Keratinocyte (primary cell): ENCODE data around the gene STAG1. TPM values are rescaled to one million over a fixed set of nuclear protein-coding genes. Genes with fewer than 3 reads are reported as not detected.

ENCODE experiments used
- DNase-seq: peaks from one replicate; pipeline ENCODE4 v3.0.0-alpha.2; 2011; ENCODE audit warnings: low read depth, missing footprints, low spot score
- FAIRE-seq: peaks from 2 replicates; lab custom pipeline; 2011; peaks lifted over from hg19 to GRCh38; lab: Jason Lieb, UNC
- H2AFZ ChIP-seq: 2 replicates; pipeline ENCODE4 v1.6.0; 2012; ENCODE audit warnings: low read length, control low read depth, inconsistent platforms; ENCODE audit not compliant: control insufficient read depth
- H3K27ac ChIP-seq: 2 replicates; pipeline ENCODE4 v1.5.1; 2011; ENCODE audit warnings: low read length; ENCODE audit not compliant: control insufficient read depth, insufficient read depth
- H3K27me3 ChIP-seq: 3 replicates; pipeline ENCODE4 v1.6.0; 2011; ENCODE audit warnings: low read length; ENCODE audit not compliant: control insufficient read depth, insufficient read depth; ENCODE audit errors: extremely low read depth
- H3K36me3 ChIP-seq, 2 experiments: 2 replicates in 1 of 2; 3 replicates in 1 of 2; pipeline ENCODE4 v1.5.1; 2011; ENCODE audit warnings: low read length in 2 of 2, mild to moderate bottlenecking in 1 of 2; ENCODE audit not compliant: control insufficient read depth in 2 of 2, insufficient read depth in 2 of 2; ENCODE audit errors: extremely low read depth in 1 of 2
- H3K4me1 ChIP-seq: 3 replicates; pipeline ENCODE4 v1.5.1; 2011; ENCODE audit warnings: low read length; ENCODE audit not compliant: control insufficient read depth, insufficient read depth; ENCODE audit errors: extremely low read depth
- H3K4me2 ChIP-seq: 3 replicates; pipeline ENCODE4 v1.6.0; 2011; ENCODE audit warnings: low read depth, low read length; ENCODE audit not compliant: control insufficient read depth, insufficient read depth; ENCODE audit errors: extremely low read depth
- H3K4me3 ChIP-seq, 3 experiments: fragments of 200-600 bp in 1 of 3; sonication (generic) in 1 of 3; 2 replicates in 2 of 3; 3 replicates in 1 of 3; pipeline ENCODE4 v1.5.1; 2011 to 2016; ENCODE audit warnings: low read length in 3 of 3, mild to moderate bottlenecking in 3 of 3, control low read depth in 2 of 3, inconsistent platforms in 1 of 3, low read depth in 1 of 3, mixed read lengths in 1 of 3, mixed run types in 1 of 3, moderate library complexity in 1 of 3; ENCODE audit not compliant: control insufficient read depth in 2 of 3, insufficient read depth in 2 of 3; ENCODE audit errors: extremely low read depth in 1 of 3
- H3K79me2 ChIP-seq: 2 replicates; pipeline ENCODE4 v1.6.0; 2012; ENCODE audit warnings: low read length; ENCODE audit not compliant: control insufficient read depth, insufficient read depth
- H3K9ac ChIP-seq: 3 replicates; pipeline ENCODE4 v1.6.0; 2011; ENCODE audit warnings: low read length; ENCODE audit not compliant: control insufficient read depth, insufficient read depth; ENCODE audit errors: extremely low read depth
- H3K9me1 ChIP-seq: 3 replicates; pipeline ENCODE4 v1.6.0; 2011; ENCODE audit warnings: low read length; ENCODE audit not compliant: control insufficient read depth, insufficient read depth; ENCODE audit errors: extremely low read depth
- H3K9me3 ChIP-seq: 2 replicates; pipeline ENCODE4 v1.5.1; 2012; ENCODE audit warnings: low read depth, low read length; ENCODE audit not compliant: control insufficient read depth
- H4K20me1 ChIP-seq: 3 replicates; pipeline ENCODE4 v1.6.0; 2011; ENCODE audit warnings: low read length; ENCODE audit not compliant: control insufficient read depth, insufficient read depth; ENCODE audit errors: extremely low read depth
- CTCF ChIP-seq, 3 experiments: IDR thresholded peaks in 1 of 3; conservative IDR thresholded peaks in 1 of 3; optimal IDR thresholded peaks in 1 of 3; 2 replicates in 2 of 3; 3 replicates in 1 of 3; pipeline versions ENCODE3 to v1.5.1; 2011; ENCODE audit warnings: low read length in 3 of 3, mild to moderate bottlenecking in 3 of 3, moderate library complexity in 2 of 3, control low read depth in 1 of 3, inconsistent platforms in 1 of 3; ENCODE audit not compliant: insufficient read depth in 2 of 3; ENCODE audit errors: extremely low read depth in 1 of 3
- EZH2 ChIP-seq: IDR thresholded peaks from one replicate; pipeline ENCODE4 v1.6.1; 2012; ENCODE audit warnings: inconsistent platforms, mild to moderate bottlenecking, low read length, moderate library complexity
- dilution Hi-C: fragments of 300-500 bp; cut with MboI; formaldehyde crosslinking; loops from one replicate; pipeline ENCODE4 v1.7.0; 2020; ENCODE audit warnings: low sequenced_read_pairs; ENCODE audit not compliant: extremely low pct_ligation_motif_present
- polyA plus RNA-seq, 5 experiments: library from polyadenylated mRNA; depleted of rRNA in 3 of 5; stranded (reverse) in 3 of 5; stranded (forward) in 1 of 5; unstranded in 1 of 5; fragments of >200 nt; gene quantifications; 1 replicate in 1 of 5; 2 replicates in 3 of 5; 3 replicates in 1 of 5; pipeline versions ENCODE4 v1.2.1 to v1.2.3, GENCODE V29; 2011 to 2012; ENCODE audit warnings: missing spikeins in 2 of 5, low read depth in 1 of 5, low replicate concordance in 1 of 5

The STAG1 gene
- polyA plus RNA-seq, 1 donor (not counting 4 experiments of a cell fraction or from before 2014, with no cell fraction given) = 11.8 TPM

GRCh38 chr3:136651581-136651980 lies 100.6 kb downstream of the STAG1 start:
- H4K20me1 ChIP-seq = no peaks in the 10 kb centered on the region
- no peaks in the 10 kb centered on the region for H3K9me1 ChIP-seq
- no peaks in the 10 kb centered on the region for H3K36me3 ChIP-seq
- FAIRE-seq = no peak
- H3K27me3 ChIP-seq = no peaks in the 10 kb centered on the region
- H3K4me1 ChIP-seq = no peaks in the 10 kb centered on the region
- TF ChIP-seq EZH2 = no peak
- TF ChIP-seq CTCF (optimal IDR thresholded peaks at IDR 0.05 in 1 of 3, IDR thresholded peaks at IDR 0.05 in 1 of 3, conservative IDR thresholded peaks at IDR 0.05 in 1 of 3; ENCODE audit: extremely low read depth in 1 of 3, insufficient read depth in 2 of 3, low read length in 3 of 3) = no peak
- no peak overlapping the region for H3K4me3 ChIP-seq
- H3K27ac ChIP-seq = no peak overlapping the region
- H2AFZ ChIP-seq = no peak overlapping the region
- H3K9me3 ChIP-seq = no peaks in the 10 kb centered on the region
- no peak for DNase-seq
- H3K9ac ChIP-seq = no peak overlapping the region
- dilution Hi-C loops = no loop called here
- peaks cover 43% of the 10 kb centered on the region for H3K79me2 ChIP-seq
- H3K4me2 ChIP-seq = no peak overlapping the region

GRCh38 chr3:136650461-136650860 lies 101.7 kb downstream of the STAG1 start:
- no peaks in the 10 kb centered on the region for H3K36me3 ChIP-seq
- H3K27ac ChIP-seq = no peak overlapping the region
- peaks cover 49% of the 10 kb centered on the region for H3K79me2 ChIP-seq
- H3K9me1 ChIP-seq = peaks cover 2% of the 10 kb centered on the region
- no peaks in the 10 kb centered on the region for H3K4me1 ChIP-seq
- TF ChIP-seq EZH2 (no peak), CTCF (optimal IDR thresholded peaks at IDR 0.05 in 1 of 3, IDR thresholded peaks at IDR 0.05 in 1 of 3, conservative IDR thresholded peaks at IDR 0.05 in 1 of 3; ENCODE audit: extremely low read depth in 1 of 3, insufficient read depth in 2 of 3, low read length in 3 of 3) (no peak)
- no peak for FAIRE-seq
- H2AFZ ChIP-seq = no peak overlapping the region
- no peak overlapping the region for H3K4me2 ChIP-seq
- no peak overlapping the region for H3K4me3 ChIP-seq
- H3K27me3 ChIP-seq = no peaks in the 10 kb centered on the region
- H3K9me3 ChIP-seq = no peaks in the 10 kb centered on the region
- dilution Hi-C loops = no loop called here
- no peak for DNase-seq
- no peaks in the 10 kb centered on the region for H4K20me1 ChIP-seq
- no peak overlapping the region for H3K9ac ChIP-seq
